GM23338 (cell line): ENCODE data around the gene DAAM2.

Experiments used
- EZH2phosphoT487 ChIP-seq: fragments of 200-600 bp; sonication (generic); IDR thresholded peaks from one replicate; pipeline ENCODE4 v1.8.1; 2018; ENCODE audit warnings: antibody characterized with exemption; ENCODE audit not compliant: unreplicated experiment
- TF ChIP-seq, protein P1 (sequence below), 2 experiments: fragments of 200-600 bp in 1 of 2; sonication (generic) in 1 of 2; conservative IDR thresholded peaks; 2 replicates each; pipeline versions ENCODE4 v1.5.1 to v1.6.1; 2016 to 2017; ENCODE audit warnings: antibody characterized with exemption in 2 of 2, low read depth in 2 of 2, mild to moderate bottlenecking in 2 of 2, moderate library complexity in 1 of 2
- TF ChIP-seq, protein P2 (sequence below): IDR thresholded peaks from one replicate; pipeline ENCODE4 v1.6.1; 2018; ENCODE audit warnings: antibody characterized with exemption; ENCODE audit not compliant: unreplicated experiment

DNA sequence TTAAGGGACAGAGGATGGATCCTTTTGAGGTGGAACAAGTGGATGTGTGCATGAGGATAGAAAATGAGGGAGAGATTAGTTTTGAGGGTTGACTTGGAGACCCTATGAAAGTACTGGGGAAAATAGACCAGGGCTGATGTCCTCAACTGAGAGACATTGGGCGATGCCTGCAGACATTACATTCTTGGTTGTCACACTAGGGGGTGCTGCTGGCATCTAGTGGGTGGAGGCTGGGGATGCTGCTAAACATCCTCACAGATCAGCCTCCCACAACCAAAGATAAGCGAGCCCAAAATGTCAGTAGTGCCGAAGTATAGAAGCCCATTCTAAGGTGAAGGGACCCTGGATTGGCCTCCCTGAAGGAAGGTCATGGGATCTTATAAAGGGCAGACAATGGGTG is 78.8 kb downstream of the DAAM2 start:
- TF ChIP-seq, protein P1, sequence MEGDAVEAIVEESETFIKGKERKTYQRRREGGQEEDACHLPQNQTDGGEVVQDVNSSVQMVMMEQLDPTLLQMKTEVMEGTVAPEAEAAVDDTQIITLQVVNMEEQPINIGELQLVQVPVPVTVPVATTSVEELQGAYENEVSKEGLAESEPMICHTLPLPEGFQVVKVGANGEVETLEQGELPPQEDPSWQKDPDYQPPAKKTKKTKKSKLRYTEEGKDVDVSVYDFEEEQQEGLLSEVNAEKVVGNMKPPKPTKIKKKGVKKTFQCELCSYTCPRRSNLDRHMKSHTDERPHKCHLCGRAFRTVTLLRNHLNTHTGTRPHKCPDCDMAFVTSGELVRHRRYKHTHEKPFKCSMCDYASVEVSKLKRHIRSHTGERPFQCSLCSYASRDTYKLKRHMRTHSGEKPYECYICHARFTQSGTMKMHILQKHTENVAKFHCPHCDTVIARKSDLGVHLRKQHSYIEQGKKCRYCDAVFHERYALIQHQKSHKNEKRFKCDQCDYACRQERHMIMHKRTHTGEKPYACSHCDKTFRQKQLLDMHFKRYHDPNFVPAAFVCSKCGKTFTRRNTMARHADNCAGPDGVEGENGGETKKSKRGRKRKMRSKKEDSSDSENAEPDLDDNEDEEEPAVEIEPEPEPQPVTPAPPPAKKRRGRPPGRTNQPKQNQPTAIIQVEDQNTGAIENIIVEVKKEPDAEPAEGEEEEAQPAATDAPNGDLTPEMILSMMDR (conservative IDR thresholded peaks at IDR 0.05; ENCODE audit: low read depth in 2 of 2): peak; percentile 39 to 52
- TF ChIP-seq, protein P2, sequence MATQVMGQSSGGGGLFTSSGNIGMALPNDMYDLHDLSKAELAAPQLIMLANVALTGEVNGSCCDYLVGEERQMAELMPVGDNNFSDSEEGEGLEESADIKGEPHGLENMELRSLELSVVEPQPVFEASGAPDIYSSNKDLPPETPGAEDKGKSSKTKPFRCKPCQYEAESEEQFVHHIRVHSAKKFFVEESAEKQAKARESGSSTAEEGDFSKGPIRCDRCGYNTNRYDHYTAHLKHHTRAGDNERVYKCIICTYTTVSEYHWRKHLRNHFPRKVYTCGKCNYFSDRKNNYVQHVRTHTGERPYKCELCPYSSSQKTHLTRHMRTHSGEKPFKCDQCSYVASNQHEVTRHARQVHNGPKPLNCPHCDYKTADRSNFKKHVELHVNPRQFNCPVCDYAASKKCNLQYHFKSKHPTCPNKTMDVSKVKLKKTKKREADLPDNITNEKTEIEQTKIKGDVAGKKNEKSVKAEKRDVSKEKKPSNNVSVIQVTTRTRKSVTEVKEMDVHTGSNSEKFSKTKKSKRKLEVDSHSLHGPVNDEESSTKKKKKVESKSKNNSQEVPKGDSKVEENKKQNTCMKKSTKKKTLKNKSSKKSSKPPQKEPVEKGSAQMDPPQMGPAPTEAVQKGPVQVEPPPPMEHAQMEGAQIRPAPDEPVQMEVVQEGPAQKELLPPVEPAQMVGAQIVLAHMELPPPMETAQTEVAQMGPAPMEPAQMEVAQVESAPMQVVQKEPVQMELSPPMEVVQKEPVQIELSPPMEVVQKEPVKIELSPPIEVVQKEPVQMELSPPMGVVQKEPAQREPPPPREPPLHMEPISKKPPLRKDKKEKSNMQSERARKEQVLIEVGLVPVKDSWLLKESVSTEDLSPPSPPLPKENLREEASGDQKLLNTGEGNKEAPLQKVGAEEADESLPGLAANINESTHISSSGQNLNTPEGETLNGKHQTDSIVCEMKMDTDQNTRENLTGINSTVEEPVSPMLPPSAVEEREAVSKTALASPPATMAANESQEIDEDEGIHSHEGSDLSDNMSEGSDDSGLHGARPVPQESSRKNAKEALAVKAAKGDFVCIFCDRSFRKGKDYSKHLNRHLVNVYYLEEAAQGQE: no peak
- no peak for TF ChIP-seq EZH2phosphoT487
